H1 (cell line): Measurements from ENCODE around the gene KIAA0930. TPM values are rescaled to one million over a fixed set of nuclear protein-coding genes. Genes with fewer than 3 reads are reported as not detected.

ENCODE experiments used
- CTCF ChIA-PET: fragments of 300-600 bp; sonication (Branson Sonifier 250); formaldehyde crosslinking; loops from one replicate; lab custom pipeline; 2021; ENCODE audit not compliant: partially characterized antibody; lab: Charles Lee
- POLR2A ChIA-PET: fragments of 300-600 bp; sonication (Branson Sonifier 250); formaldehyde crosslinking; loops from one replicate; lab custom pipeline; 2021; ENCODE audit warnings: inconsistent platforms; ENCODE audit not compliant: partially characterized antibody; lab: Charles Lee
- DNase-seq, 2 experiments: peaks; one replicate each; pipeline versions ENCODE4 v3.0.0 to v3.0.0-alpha.2; 2010 to 2022; ENCODE audit warnings: low spot score in 2 of 2, low read depth in 1 of 2, mixed read lengths in 1 of 2
- FAIRE-seq: peaks from 2 replicates; lab custom pipeline; 2011; peaks lifted over from hg19 to GRCh38; lab: Jason Lieb, UNC
- H2AFZ ChIP-seq: 2 replicates; pipeline ENCODE4 v1.8.1; 2012; ENCODE audit warnings: low read length, inconsistent platforms
- H2AK5ac ChIP-seq: 2 replicates; pipeline ENCODE4 v1.6.1; 2013; ENCODE audit warnings: low read depth, low read length
- H2BK120ac ChIP-seq: replicated peaks from 2 replicates; pipeline ENCODE3; 2013; ENCODE audit warnings: low read depth, low read length, inconsistent platforms
- H2BK12ac ChIP-seq: 2 replicates; pipeline ENCODE4 v1.6.1; 2013; ENCODE audit warnings: low read depth, low read length
- H2BK15ac ChIP-seq: 2 replicates; pipeline ENCODE4 v1.6.1; 2013; ENCODE audit warnings: low read length
- H2BK20ac ChIP-seq: 2 replicates; pipeline ENCODE4 v1.6.1; 2013; ENCODE audit warnings: low read length
- H2BK5ac ChIP-seq: 2 replicates; pipeline ENCODE4 v1.6.1; 2013; ENCODE audit warnings: low read depth, low read length
- H3K14ac ChIP-seq: 2 replicates; pipeline ENCODE4 v1.6.1; 2013; ENCODE audit warnings: inconsistent platforms; ENCODE audit not compliant: insufficient read length
- H3K18ac ChIP-seq: 2 replicates; pipeline ENCODE4 v1.6.1; 2013; ENCODE audit warnings: low read length; ENCODE audit errors: extremely low read depth
- H3K23ac ChIP-seq: 2 replicates; pipeline ENCODE4 v1.6.1; 2013; ENCODE audit warnings: inconsistent platforms; ENCODE audit not compliant: insufficient read length
- H3K23me2 ChIP-seq: 2 replicates; pipeline ENCODE4 v1.6.1; 2013; ENCODE audit warnings: low read depth, low read length
- H3K27ac ChIP-seq: 2 replicates; pipeline ENCODE4 v1.6.1; 2011; ENCODE audit warnings: low read depth, low read length, inconsistent platforms
- H3K27me3 ChIP-seq, 4 experiments: replicated peaks in 1 of 4; 1 replicate in 1 of 4; 2 replicates in 3 of 4; pipeline versions ENCODE4 v1.6.1 to v1.8.1; 2011 to 2013; ENCODE audit warnings: low read length in 3 of 4, mild to moderate bottlenecking in 3 of 4, inconsistent platforms in 2 of 4, mixed read lengths in 2 of 4, moderate library complexity in 1 of 4; ENCODE audit not compliant: control insufficient read depth in 3 of 4, insufficient read depth in 3 of 4; ENCODE audit errors: extremely low read depth in 1 of 4
- H3K36me3 ChIP-seq, 4 experiments: 2 replicates each; pipeline versions ENCODE4 v1.6.1 to v1.8.1; 2011 to 2013; ENCODE audit warnings: mild to moderate bottlenecking in 4 of 4, low read length in 3 of 4, moderate library complexity in 2 of 4, control low read depth in 1 of 4, inconsistent platforms in 1 of 4; ENCODE audit not compliant: insufficient read depth in 4 of 4, control insufficient read depth in 2 of 4
- H3K4ac ChIP-seq: replicated peaks from 2 replicates; pipeline ENCODE3; 2013; ENCODE audit warnings: low read length, low read depth, mixed read lengths, inconsistent platforms; ENCODE audit not compliant: insufficient read length
- H3K4me1 ChIP-seq, 4 experiments: replicated peaks in 1 of 4; 1 replicate in 1 of 4; 2 replicates in 3 of 4; pipeline versions ENCODE4 v1.6.1 to v1.8.1; 2011 to 2013; ENCODE audit warnings: low read length in 3 of 4, inconsistent platforms in 2 of 4, mixed read lengths in 1 of 4; ENCODE audit not compliant: insufficient read depth in 4 of 4, control insufficient read depth in 3 of 4
- H3K4me2 ChIP-seq, 2 experiments: 2 replicates each; pipeline versions ENCODE4 v1.6.1 to v1.8.1; 2011 to 2013; ENCODE audit warnings: low read depth in 2 of 2, low read length in 2 of 2, control low read depth in 1 of 2, inconsistent platforms in 1 of 2, mild to moderate bottlenecking in 1 of 2; ENCODE audit not compliant: insufficient read depth in 1 of 2
- H3K4me3 ChIP-seq, 4 experiments: fragments of 200-600, 300-600 bp in 1 of 4; sonication (generic), shearing (Covaris generic), sonication (Bioruptor Twin) in 1 of 4; 2 replicates each; pipeline versions ENCODE4 v1.5.1 to v1.8.1; 2011 to 2016; ENCODE audit warnings: low read length in 4 of 4, low read depth in 3 of 4, control low read depth in 2 of 4, inconsistent platforms in 2 of 4, mild to moderate bottlenecking in 2 of 4, mixed read lengths in 1 of 4, moderate library complexity in 1 of 4; ENCODE audit not compliant: insufficient read depth in 2 of 4; ENCODE audit errors: extremely low read depth in 1 of 4
- H3K56ac ChIP-seq: replicated peaks from 2 replicates; pipeline ENCODE3; 2013; ENCODE audit warnings: low read depth, mild to moderate bottlenecking, mixed read lengths, low read length, inconsistent platforms; ENCODE audit not compliant: insufficient read length
- H3K79me1 ChIP-seq: 2 replicates; pipeline ENCODE4 v1.6.1; 2013; ENCODE audit warnings: low read depth, low read length, control low read depth
- H3K79me2 ChIP-seq, 2 experiments: 2 replicates each; pipeline versions ENCODE4 v1.6.1 to v1.8.1; 2012 to 2013; ENCODE audit warnings: low read length in 2 of 2, mild to moderate bottlenecking in 2 of 2, inconsistent platforms in 1 of 2; ENCODE audit not compliant: insufficient read depth in 2 of 2, control insufficient read depth in 1 of 2
- H3K9ac ChIP-seq, 4 experiments: replicated peaks in 1 of 4; 1 replicate in 1 of 4; 2 replicates in 3 of 4; pipeline versions ENCODE4 v1.6.1 to v1.8.1; 2011 to 2013; ENCODE audit warnings: low read depth in 3 of 4, low read length in 3 of 4, control low read depth in 2 of 4, mild to moderate bottlenecking in 2 of 4, moderate library complexity in 2 of 4, inconsistent platforms in 1 of 4; ENCODE audit errors: extremely low read depth in 1 of 4
- H3K9me3 ChIP-seq, 2 experiments: 2 replicates each; pipeline versions ENCODE4 v1.6.1 to v1.8.1; 2012 to 2013; ENCODE audit warnings: mild to moderate bottlenecking in 2 of 2, moderate library complexity in 2 of 2, control low read depth in 1 of 2, inconsistent platforms in 1 of 2, low read depth in 1 of 2, low read length in 1 of 2, mixed read lengths in 1 of 2; ENCODE audit not compliant: insufficient read depth in 2 of 2
- H4K20me1 ChIP-seq, 2 experiments: replicated peaks in 1 of 2; 2 replicates each; pipeline versions ENCODE3 to v1.8.1; 2011 to 2013; ENCODE audit warnings: inconsistent platforms in 2 of 2, low read length in 2 of 2, mild to moderate bottlenecking in 1 of 2; ENCODE audit not compliant: insufficient read depth in 2 of 2, control insufficient read depth in 1 of 2
- H4K5ac ChIP-seq: 2 replicates; pipeline ENCODE4 v1.6.1; 2013; ENCODE audit warnings: low read length, low read depth, mixed read lengths, inconsistent platforms; ENCODE audit not compliant: insufficient read length
- H4K8ac ChIP-seq: 2 replicates; pipeline ENCODE4 v1.8.0; 2013; ENCODE audit warnings: mild to moderate bottlenecking, moderate library complexity, low read length, inconsistent platforms; ENCODE audit not compliant: insufficient read depth; ENCODE audit errors: extremely low read depth
- H4K91ac ChIP-seq: replicated peaks from 2 replicates; pipeline ENCODE3; 2013; ENCODE audit warnings: low read length, mixed read lengths, inconsistent platforms; ENCODE audit not compliant: insufficient read length
- EGR1 ChIP-seq: IDR thresholded peaks from 2 replicates; pipeline ENCODE4 v1.6.1; 2011; ENCODE audit warnings: low read depth, low read length, borderline replicate concordance
- KDM1A ChIP-seq: fragments of 200-600, 300-600 bp; sonication (generic); IDR thresholded peaks from 2 replicates; pipeline ENCODE4 v1.7.1; 2016; ENCODE audit warnings: mild to moderate bottlenecking, low read length, borderline replicate concordance
- MAFK ChIP-seq: IDR thresholded peaks from 2 replicates; pipeline ENCODE4 v1.6.1; 2012; ENCODE audit warnings: low read depth, mild to moderate bottlenecking, improper control_type of control experiment, low read length
- POLR2A ChIP-seq, 2 experiments: IDR thresholded peaks; 1 replicate in 1 of 2; 2 replicates in 1 of 2; pipeline ENCODE4 v1.6.1; 2011; ENCODE audit warnings: low read depth in 2 of 2, low read length in 2 of 2, mild to moderate bottlenecking in 2 of 2; ENCODE audit errors: control extremely low read depth in 1 of 2
- RAD21 ChIP-seq, 2 experiments: IDR thresholded peaks in 1 of 2; conservative IDR thresholded peaks in 1 of 2; 2 replicates each; pipeline ENCODE4 v1.6.1; 2011; ENCODE audit warnings: low read depth in 2 of 2, low read length in 2 of 2, improper control_type of control experiment in 1 of 2, inconsistent platforms in 1 of 2, mild to moderate bottlenecking in 1 of 2, moderate library complexity in 1 of 2
- SP4 ChIP-seq: IDR thresholded peaks from 2 replicates; pipeline ENCODE4 v1.6.1; 2012; ENCODE audit warnings: low read length, inconsistent platforms
- WGBS, 2 experiments: shearing (Covaris generic) in 1 of 2; methylation state at CpG; one replicate each; pipeline versions ENCODE4 v1.1.6 to v1.1.7; 2013 to 2015; ENCODE audit warnings: low lambda C conversion rate in 2 of 2, mixed read lengths in 2 of 2, inconsistent platforms in 1 of 2, low coverage in 1 of 2, missing lambda C conversion rate in 1 of 2; ENCODE audit not compliant: insufficient replicate concordance in 2 of 2, insufficient coverage in 1 of 2, insufficient read length in 1 of 2; ENCODE audit errors: extremely low coverage in 1 of 2, missing lambda C conversion rate in 1 of 2; 5-methylcytosine and 5-hydroxymethylcytosine counted together
- polyA plus RNA-seq, 7 experiments: library from polyadenylated mRNA; depleted of rRNA in 3 of 7; stranded (reverse) in 5 of 7; unstranded in 2 of 7; fragments of >200 nt in 5 of 7; fragments of 200-250 nt in 2 of 7; gene quantifications; 1 replicate in 5 of 7; 2 replicates in 1 of 7; 4 replicates in 1 of 7; pipeline versions ENCODE4 v1.2.1 to v1.2.3, GENCODE V29; 2011 to 2013; ENCODE audit warnings: missing spikeins in 2 of 7, mixed read lengths in 2 of 7
- total RNA-seq: library from RNA; stranded (reverse); fragmentation: NEBNext Ultra II Directional; extraction: Animal tissue kit (Norgen Biotek cat#: 25700); gene quantifications from 2 replicates; pipeline ENCODE4 v1.2.1, GENCODE V29; 2021

KIAA0930 gene
- total and polyA plus RNA-seq, 2 of the 8 experiments (the other 6 are each of a cell fraction or from before 2014, with no cell fraction given): 61.9 to 66.1 TPM

DNA sequence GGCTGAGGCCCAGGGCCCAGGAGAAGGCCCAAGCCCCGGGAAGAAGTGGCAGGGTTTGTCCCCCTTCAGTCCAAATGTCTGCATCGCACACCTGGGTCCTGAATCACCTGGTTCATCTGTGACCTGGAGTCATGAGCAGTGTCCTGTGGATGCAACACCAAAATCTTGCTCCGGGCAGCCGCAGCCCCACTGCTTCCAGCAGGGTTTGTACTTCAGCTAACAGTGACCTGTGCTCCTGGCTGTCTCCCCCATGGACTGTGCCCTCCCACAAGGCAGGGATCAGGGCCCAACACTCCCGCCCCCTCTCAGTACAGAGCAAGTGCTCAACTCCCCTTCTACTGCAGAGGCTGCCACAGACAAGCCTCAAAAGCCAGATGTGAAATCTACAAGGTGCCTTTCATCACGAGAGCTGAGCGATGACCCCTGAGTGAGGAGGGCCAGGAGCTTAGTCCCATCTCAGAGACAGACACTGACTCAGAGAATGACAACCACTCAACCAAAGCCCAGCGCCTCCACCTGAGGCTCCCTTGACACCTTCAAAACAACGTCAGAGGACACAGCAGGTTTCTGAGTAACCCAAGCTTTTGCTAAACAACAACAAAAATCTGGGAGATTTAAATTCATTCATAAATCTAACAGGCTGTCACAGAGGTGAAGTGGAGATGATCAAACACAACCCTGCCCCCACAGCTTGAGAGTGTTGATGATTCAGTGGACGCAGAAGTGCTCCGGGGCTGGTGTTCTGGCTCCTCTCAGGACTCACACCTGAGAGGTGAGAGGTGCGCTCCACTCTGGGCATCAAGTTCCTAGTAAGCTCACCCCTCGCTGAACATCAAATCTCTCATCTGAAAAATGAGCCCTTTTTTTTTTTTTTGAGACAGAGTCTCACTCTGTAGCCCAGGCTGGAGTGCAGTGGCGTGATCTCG is 3.4 kb downstream of the KIAA0930 start:
- FAIRE-seq: no peak
- Histone ChIP-seq H3K9ac (no peak overlapping the region), H3K4me2 (no peak overlapping the region), H2BK12ac (no peak overlapping the region), H3K4me1 (peaks cover 3 to 19% (median 15%) of the 10 kb centered on the region in 4 experiments; a peak in 6 of 7 replicates), H3K27ac (no peak overlapping the region), H3K23ac (no peak overlapping the region), H3K27me3 (peaks cover 0 to 7% (median 3%) of the 10 kb centered on the region in 4 experiments; a peak in 4 of 7 replicates), H2BK120ac (no peak overlapping the region), H2BK20ac (no peak overlapping the region), H2BK15ac (no peak overlapping the region), H3K18ac (no peak overlapping the region), H2AFZ (no peak overlapping the region), H3K23me2 (peaks cover 11% of the 10 kb centered on the region), H3K4me3 (no peak overlapping the region), H3K79me1 (peaks cover 2% of the 10 kb centered on the region; the same call in 1 of the 2 replicates), H4K5ac (no peak overlapping the region), H4K91ac (no peak overlapping the region), H4K20me1 (peaks cover 9 to 14% of the 10 kb centered on the region in 2 experiments), H2BK5ac (0 out of 2 replicates have a peak overlapping the region, but pooled peaks have one; percentile 12), H2AK5ac (no peak overlapping the region), H3K9me3 (no peaks in the 10 kb centered on the region), H3K14ac (no peak overlapping the region)
- CTCF ChIA-PET: interaction anchor here (0.6 to 4.9 kb wide), 3 partner anchors 26 to 53 kb away, joined by 3 to 25 read pairs (median 4); no protein-coding TSS in a partner anchor
- TF ChIP-seq RAD21 (IDR thresholded peaks at IDR 0.05 in 1 of 2, conservative IDR thresholded peaks at IDR 0.05 in 1 of 2; ENCODE audit: low read depth in 2 of 2, low read length in 2 of 2) (no peak), EGR1 (no peak), SP4 (no peak), KDM1A (no peak), POLR2A (IDR thresholded peaks at IDR 0.05; ENCODE audit: control extremely low read depth in 1 of 2, low read depth in 2 of 2, low read length in 2 of 2) (no peak), MAFK (no peak)
- TF ChIP-seq, all 59 proteins: peak for 0
- H3K79me2 ChIP-seq: peaks cover 0 to 3% of the 10 kb centered on the region in 2 experiments; a peak in 1 of 4 replicates
- no peak overlapping the region for H3K56ac ChIP-seq
- peak overlapping the region; percentile 73; the same call in 1 of the 2 replicates for H4K8ac ChIP-seq
- DNase-seq: no peak
- POLR2A ChIA-PET: interaction anchor here (0.5 to 3.1 kb wide), 5 partner anchors 11 to 1476 kb away, joined by 3 to 10 read pairs (median 4); no protein-coding TSS in a partner anchor
- H3K4ac ChIP-seq: no peak overlapping the region
- H3K36me3 ChIP-seq: no peaks in the 10 kb centered on the region
- 93% methylated on average over 13 of the region's 15 CpGs; no CpG with 5 or more reads in 1 of the 2 experiments for WGBS, 2 experiments
